HG03196 (cell line): ENCODE data around the gene MRPL33.

Experiments used
- ATAC-seq: cut with Tn5 transposase; IDR thresholded peaks from one replicate; pipeline ENCODE4 v1.9.1; 2021; ENCODE audit not compliant: unreplicated experiment

MRPL33 gene

GRCh38 chr2:27776097-27776496, 4.6 kb downstream of the MRPL33 start:
- ATAC-seq = no peak

GRCh38 chr2:27776696-27777095, 5.2 kb downstream of the MRPL33 start:
- no peak for ATAC-seq

DNA sequence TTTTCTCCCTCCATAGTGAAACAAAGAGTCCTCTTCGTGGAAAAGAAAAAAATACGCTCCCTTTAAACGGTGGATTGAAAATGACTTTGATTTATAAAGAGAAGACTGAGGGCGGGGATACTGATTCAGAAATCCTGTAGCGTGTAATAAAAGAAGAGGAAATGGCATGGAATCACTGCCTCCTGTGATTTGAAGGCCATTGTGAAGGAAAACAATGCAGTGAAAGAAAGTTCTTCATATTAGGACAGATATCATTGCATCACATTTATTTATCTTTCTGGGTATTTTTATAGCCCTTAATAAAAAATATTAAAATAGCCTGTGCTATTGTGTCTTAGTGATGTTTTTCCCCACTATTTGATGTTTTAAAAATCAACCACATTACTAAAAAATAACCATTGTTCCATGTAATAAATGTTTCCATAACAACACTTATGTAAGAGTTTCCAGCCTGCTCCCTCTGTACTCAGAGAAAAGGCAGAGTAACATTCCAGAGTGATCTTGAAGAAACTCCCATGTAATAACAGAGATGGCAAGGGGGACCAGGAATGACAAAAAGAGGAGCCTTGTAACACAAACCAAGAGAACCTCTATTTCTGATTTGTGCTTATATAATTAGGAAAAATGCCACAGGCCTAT, 8.0 kb downstream of the MRPL33 start:
- no peak for ATAC-seq

DNA sequence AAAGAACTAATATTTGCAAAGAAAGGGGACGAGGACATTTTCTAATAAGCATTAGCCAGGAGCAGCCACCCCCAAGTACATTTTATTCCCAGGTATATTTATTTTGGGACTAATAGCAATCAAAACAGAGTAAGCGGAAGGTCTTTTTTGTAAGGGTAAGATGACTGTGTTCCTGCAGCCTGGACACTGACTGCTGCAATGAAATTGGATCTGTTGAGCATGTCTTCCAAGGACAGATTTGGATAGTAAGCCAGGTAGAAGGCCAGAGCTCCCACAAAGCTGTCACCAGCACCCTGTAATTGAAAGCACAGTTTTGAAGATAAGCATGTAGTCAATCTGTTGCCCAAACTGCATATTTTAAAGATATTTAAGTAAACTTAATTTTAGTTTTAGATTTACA, 10.0 kb downstream of the MRPL33 start:
- ATAC-seq = no peak

DNA sequence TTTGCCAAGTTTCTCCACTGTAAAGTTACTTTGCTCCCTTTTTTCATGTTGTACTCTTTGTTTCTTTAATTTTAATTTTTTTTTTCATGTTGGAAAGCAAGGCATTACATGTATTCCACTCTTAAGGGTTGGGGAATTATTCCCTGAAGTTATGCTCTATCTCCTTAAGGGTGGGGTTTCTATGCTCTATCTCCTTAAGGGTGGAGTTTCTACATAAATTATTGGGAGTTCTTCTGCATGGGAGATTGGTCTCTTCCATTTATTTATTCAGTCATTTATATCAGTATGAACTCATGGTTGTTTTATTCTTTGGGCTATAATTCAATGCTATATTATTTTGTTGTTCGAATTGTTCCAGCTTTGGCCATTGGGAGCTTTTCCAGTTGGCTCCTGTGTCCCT, 11.2 kb downstream of the MRPL33 start:
- no peak for ATAC-seq

- no peak for ATAC-seq
Observed at GRCh38 chr2:27790796-27791195, 19.3 kb downstream of the MRPL33 start.

GRCh38 chr2:27792759-27793158, 21.2 kb downstream of the MRPL33 start:
- no peak for ATAC-seq

DNA sequence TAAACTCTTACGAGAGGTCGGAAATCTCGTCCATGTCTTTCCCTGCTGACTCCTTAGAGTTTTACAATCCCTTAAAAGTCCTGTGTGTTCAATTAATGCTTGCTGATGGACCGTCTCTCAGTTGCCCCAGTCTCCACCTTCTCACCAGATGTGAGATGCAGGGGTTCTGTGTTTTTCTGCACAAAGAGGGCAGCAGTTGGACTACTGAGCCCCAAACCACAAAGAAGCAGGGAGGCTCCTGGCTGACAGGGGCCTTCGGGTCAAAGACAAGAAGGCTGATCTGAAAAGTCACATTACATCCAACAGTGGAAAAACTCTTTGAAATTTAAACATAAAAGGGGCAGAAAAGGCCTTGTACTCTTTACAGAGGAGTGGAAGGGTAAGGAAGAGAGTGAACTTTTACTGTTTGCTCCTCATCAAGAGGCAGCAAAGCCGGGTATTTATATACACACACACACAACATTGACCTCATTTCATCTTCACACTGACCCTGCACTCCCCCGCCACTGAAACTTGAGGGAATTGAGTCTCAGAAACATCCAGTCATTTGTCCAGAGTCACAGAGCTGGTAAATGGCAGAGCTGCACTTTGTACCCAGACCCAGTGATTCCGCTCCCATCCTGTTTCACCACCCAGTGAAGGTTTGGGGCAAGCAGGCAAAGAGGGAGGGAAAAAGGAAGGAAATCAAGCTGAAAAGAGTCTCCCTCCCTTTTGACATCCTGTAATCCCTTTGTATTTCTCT, 23.7 kb downstream of the MRPL33 start:
- ATAC-seq = no peak

DNA sequence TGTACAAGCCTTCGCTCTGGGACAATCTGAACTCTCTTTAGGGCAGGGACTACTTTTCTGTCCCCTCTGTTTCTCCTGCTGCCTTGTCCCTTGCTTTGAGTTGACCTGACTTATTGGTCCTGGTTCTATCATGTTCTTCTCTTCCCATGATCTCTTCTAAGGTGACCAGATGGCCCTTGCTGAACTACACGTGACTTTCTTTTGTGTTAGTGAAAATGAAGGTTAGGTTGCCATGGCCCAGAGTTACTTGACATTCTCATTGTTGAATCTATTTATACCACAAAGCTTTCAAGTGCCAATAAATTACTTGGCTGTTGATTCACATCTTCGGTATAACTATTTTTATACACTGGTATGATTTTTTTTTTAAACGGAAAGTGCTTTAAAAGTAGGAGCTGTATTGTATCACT, 24.4 kb downstream of the MRPL33 start:
- ATAC-seq = no peak

GRCh38 chr2:27796791-27797765, 25.6 kb downstream of the MRPL33 start:
- no peak for ATAC-seq

GRCh38 chr2:27797841-27798240, 26.3 kb downstream of the MRPL33 start:
- no peak for ATAC-seq

DNA sequence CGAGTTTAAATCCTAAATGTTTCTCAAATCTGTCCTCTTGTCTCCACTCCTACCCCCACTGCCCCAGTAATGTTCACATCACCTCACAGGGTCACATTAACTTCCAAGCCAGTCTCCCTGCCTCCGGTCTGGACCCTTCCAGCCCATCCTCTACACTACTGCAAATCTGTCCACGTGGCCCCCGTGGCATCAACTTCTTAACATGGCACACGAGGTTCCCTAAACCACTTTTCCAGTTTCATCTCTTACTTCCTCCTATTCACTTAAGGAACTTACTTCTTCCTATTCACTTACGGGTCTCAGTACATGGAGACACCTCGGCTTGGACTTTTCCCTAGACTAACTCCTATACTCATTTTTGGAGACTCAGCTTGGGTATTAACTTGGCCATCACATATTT, 27.0 kb downstream of the MRPL33 start:
- ATAC-seq = no peak

DNA sequence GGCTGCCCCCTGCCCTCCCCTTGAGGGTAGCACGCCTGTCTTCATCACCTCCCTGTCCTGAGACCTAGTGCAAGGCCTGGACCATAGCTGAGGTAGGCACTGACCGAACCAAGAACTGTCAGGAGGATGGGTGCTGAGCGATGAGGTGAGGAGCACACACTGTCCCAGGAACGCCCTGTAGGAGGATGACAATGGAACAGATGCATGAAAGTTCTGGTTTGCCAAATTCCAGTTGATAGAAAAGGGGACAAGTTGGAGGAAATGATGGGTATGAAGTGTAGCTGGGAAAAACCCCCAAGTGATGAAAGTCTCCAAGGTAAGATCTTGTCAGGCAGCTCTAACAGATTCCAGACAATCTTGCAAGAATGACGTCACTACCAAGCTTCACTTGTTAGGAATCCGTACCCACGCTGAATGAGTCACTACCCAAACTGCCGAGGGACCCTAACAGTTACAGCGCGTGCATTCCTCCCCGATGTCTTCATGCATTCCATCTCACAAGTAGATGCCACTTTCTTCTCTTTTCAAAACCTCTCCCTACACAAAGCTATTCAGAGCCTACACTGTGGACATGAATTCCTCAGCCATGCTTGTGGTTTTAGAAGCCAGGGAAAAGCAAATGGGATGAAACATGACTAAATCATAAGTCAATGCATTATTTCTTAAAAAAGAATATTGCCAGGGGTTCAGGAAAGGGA, 27.6 kb downstream of the MRPL33 start:
- no peak for ATAC-seq

DNA sequence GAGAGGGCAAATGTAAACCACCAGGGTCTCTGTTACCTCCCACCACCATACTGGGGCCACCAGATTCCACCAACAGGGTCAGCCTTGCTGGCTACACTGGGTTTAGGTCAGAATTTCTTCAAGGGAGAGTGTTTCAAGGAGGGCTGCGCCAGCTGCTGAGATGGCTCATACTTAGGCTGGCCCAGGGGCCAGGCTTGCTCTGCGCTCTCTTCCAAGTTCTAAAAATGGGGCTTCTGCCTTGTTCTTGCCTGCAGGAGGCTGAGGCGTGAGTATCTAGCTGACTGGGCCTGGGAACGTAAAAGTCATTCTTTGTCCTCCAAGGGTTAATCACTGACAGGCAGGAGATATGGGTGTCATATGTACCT, 28.1 kb downstream of the MRPL33 start:
- no peak for ATAC-seq

DNA sequence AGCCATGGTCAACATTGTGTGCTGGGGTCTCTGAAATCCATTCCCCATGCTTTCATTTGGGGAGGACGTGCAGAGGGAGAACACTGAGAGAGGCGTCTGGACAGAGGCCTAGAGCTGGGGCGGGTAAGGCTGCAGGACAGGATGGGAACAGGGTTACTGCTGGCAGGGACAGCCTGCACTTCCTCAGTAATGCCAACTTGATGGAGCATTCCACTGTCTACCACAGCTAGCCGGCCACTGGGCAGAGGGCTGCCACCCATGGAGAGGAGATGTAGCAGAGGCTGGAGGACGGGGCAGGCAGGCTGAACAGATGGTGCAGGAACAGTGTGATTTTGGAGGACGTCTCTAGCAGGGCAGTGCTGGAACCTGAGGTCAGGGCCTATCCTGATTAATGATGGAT, 29.3 kb downstream of the MRPL33 start:
- no peak for ATAC-seq

DNA sequence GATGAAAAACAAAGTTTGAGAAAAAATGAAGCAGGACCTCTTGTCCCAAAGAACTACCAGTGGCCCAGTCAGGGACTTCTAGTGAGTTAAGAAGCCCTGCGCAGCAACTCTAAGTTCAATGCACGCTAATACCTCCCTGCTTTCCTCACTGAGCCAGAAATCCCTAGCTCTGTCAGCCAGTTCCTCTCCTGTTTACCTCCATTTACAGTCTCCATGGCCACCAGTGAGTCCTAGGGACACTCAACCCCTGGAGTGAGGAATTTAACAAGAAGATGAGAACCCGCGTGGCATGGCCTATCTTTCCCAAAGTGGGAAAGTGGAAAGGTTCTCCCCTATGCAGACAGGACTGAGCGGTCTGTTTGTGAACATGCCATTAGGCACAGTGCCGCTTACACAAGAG, 31.0 kb downstream of the MRPL33 start:
- no peak for ATAC-seq

GRCh38 chr2:27803046-27803445, 31.5 kb downstream of the MRPL33 start:
- ATAC-seq = no peak

GRCh38 chr2:27804146-27804545, 32.6 kb downstream of the MRPL33 start:
- ATAC-seq = no peak

- ATAC-seq = no peak
Observed at GRCh38 chr2:27805180-27805579, 33.7 kb downstream of the MRPL33 start.

DNA sequence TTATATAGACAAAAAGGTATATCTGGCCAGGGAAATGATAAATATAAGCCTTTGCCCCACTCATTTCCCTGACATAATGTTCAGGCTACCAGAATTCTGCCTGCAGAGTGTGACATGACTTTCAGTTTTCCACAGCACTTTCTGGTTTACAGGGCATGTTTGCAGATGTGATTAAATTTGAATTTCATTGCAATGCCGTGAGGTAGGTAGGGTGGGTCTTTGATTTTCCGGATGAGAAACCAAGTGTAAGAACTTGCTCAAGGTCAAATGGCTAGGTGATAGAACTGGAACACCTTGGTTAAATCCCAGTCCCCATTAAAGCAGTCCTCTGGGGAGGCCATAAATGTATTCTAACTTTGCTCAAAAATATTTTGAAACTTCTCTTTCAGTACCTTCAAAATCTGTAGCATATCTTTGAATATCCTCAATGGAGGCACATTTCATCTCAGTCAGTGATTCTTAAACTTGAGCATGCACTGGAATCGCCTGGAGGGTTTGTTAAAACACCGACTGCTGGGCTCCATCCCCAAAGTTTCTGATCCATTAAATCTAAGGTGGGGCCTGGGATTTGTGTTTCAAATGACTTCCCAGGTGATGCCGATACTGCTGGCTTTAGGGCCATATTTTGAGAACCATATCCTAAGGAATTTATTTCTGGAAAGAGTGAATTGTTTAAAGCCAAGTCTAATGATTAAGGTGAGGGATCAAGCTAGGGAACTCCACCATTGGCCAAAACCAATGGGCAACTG, 35.0 kb downstream of the MRPL33 start:
- ATAC-seq = no peak
